ENCODE results near the gene SPTBN1. TPM values are rescaled to one million over a fixed set of nuclear protein-coding genes. Genes with fewer than 3 reads are reported as not detected.
A peak's percentile ranks its signal among the peaks of the same experiment; 100 is the strongest.

SPTBN1 gene
- total and polyA plus RNA-seq, 2 of the 13 experiments (the other 11 are each of a cell fraction or from before 2014, with no cell fraction given), result 123 to 299 TPM

- TF ChIP-seq, protein P1, sequence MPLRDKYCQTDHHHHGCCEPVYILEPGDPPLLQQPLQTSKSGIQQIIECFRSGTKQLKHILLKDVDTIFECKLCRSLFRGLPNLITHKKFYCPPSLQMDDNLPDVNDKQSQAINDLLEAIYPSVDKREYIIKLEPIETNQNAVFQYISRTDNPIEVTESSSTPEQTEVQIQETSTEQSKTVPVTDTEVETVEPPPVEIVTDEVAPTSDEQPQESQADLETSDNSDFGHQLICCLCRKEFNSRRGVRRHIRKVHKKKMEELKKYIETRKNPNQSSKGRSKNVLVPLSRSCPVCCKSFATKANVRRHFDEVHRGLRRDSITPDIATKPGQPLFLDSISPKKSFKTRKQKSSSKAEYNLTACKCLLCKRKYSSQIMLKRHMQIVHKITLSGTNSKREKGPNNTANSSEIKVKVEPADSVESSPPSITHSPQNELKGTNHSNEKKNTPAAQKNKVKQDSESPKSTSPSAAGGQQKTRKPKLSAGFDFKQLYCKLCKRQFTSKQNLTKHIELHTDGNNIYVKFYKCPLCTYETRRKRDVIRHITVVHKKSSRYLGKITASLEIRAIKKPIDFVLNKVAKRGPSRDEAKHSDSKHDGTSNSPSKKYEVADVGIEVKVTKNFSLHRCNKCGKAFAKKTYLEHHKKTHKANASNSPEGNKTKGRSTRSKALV (CRISPR knock-in tag; IDR thresholded peaks at IDR 0.05), result no peak
- TF ChIP-seq HOXA3 (CRISPR knock-in tag; IDR thresholded peaks at IDR 0.05), result peak; percentile 58
- no peak for TF ChIP-seq ZNF3 (CRISPR knock-in tag; IDR thresholded peaks at IDR 0.05)
- TF ChIP-seq AGO2 (optimal IDR thresholded peaks at IDR 0.05; ENCODE audit: low read depth, low read length), result peak; percentile 80
- TF ChIP-seq ZBTB33 (CRISPR knock-in tag; IDR thresholded peaks at IDR 0.05), result peak; percentile 90
- TF ChIP-seq TOPORS (CRISPR knock-in tag; IDR thresholded peaks at IDR 0.05), result 0 out of 2 replicates have a peak, but pooled peaks have one; percentile 39
- no peak for TF ChIP-seq ZNF362 (CRISPR knock-in tag; IDR thresholded peaks at IDR 0.05; ENCODE audit: borderline replicate concordance)
- no peak for TF ChIP-seq ZSCAN22 (CRISPR knock-in tag; IDR thresholded peaks at IDR 0.05)
- TF ChIP-seq FOXC1 (CRISPR knock-in tag; IDR thresholded peaks at IDR 0.05; ENCODE audit: borderline replicate concordance), result 0 out of 2 replicates have a peak, but pooled peaks have one; percentile 43
- TF ChIP-seq NRL (CRISPR knock-in tag; IDR thresholded peaks at IDR 0.05; ENCODE audit: borderline replicate concordance), result 0 out of 2 replicates have a peak, but pooled peaks have one; percentile 29
- TF ChIP-seq TGIF2 (CRISPR knock-in tag; IDR thresholded peaks at IDR 0.05), result no peak
- TF ChIP-seq NR1H2 (CRISPR knock-in tag; IDR thresholded peaks at IDR 0.05; ENCODE audit: borderline replicate concordance, low read depth), result no peak
- TF ChIP-seq THAP11 (CRISPR knock-in tag; IDR thresholded peaks at IDR 0.05), result no peak
- TF ChIP-seq NFIC (IDR thresholded peaks at IDR 0.05; ENCODE audit: low read length), result no peak
- TF ChIP-seq MTA1 (CRISPR knock-in tag; IDR thresholded peaks at IDR 0.05; ENCODE audit: borderline replicate concordance), result 0 out of 2 replicates have a peak, but pooled peaks have one; percentile 23
- no peak for TF ChIP-seq ZNF10 (CRISPR knock-in tag; IDR thresholded peaks at IDR 0.05; ENCODE audit: borderline replicate concordance, low read depth)
- 0 out of 4 replicates have a peak, but pooled peaks of 1 of the 2 experiments have one; percentile 24 for TF ChIP-seq POLR2A (IDR thresholded peaks at IDR 0.05; ENCODE audit: insufficient read depth in 1 of 2, low read depth in 2 of 2, low read length in 2 of 2)
- TF ChIP-seq ZC3H13 (CRISPR knock-in tag; IDR thresholded peaks at IDR 0.05), result no peak
- TF ChIP-seq GATAD2A (CRISPR knock-in tag; IDR thresholded peaks at IDR 0.05), result no peak
- TF ChIP-seq ATAD3A (CRISPR knock-in tag; IDR thresholded peaks at IDR 0.05), result no peak
- peak; percentile 88; the same call in 1 of the 2 replicates for TF ChIP-seq NFIB (CRISPR knock-in tag; IDR thresholded peaks at IDR 0.05; ENCODE audit: borderline replicate concordance)
- no peak for TF ChIP-seq SRF (IDR thresholded peaks at IDR 0.05; ENCODE audit: low read depth, low read length)
- peak; percentile 32 for TF ChIP-seq PRPF4 (IDR thresholded peaks at IDR 0.05; ENCODE audit: low read depth, low read length, poor library complexity, severe bottlenecking)
- TF ChIP-seq ZNF569 (CRISPR knock-in tag; IDR thresholded peaks at IDR 0.05; ENCODE audit: borderline replicate concordance), result 0 out of 2 replicates have a peak, but pooled peaks have one; percentile 5
- 0 out of 2 replicates have a peak, but pooled peaks have one; percentile 26 for TF ChIP-seq POGZ (CRISPR knock-in tag; IDR thresholded peaks at IDR 0.05)
Measured at GRCh38 chr2:54667726-54668650, 211.9 kb downstream of the SPTBN1 start (continued).
